Epithelial cell of prostate (primary cell): ENCODE measurements around the gene OPCML.

Experiments used
- DNase-seq: peaks from one replicate; pipeline ENCODE4 v3.0.0-alpha.2; 2011; ENCODE audit warnings: low read depth, low spot score
- H3K27ac ChIP-seq: fragments of 450-650 bp; 2 replicates; pipeline ENCODE4 v1.5.1; 2017; ENCODE audit warnings: mild to moderate bottlenecking

Gene OPCML

GRCh38 chr11:133311230-133311629, 221.1 kb downstream of the OPCML start:
- H3K27ac ChIP-seq, result no peak overlapping the region
- DNase-seq, result no peak

- H3K27ac ChIP-seq, result no peak overlapping the region
- DNase-seq, result no peak
Observed at GRCh38 chr11:133306019-133306418, 226.3 kb downstream of the OPCML start.

- DNase-seq, result no peak
- H3K27ac ChIP-seq, result no peak overlapping the region
Observed at GRCh38 chr11:133305208-133305956, 226.9 kb downstream of the OPCML start.

- H3K27ac ChIP-seq, result no peak overlapping the region
- no peak for DNase-seq
Observed at GRCh38 chr11:133303262-133303661, 229.0 kb downstream of the OPCML start.

GRCh38 chr11:133302056-133302455, 230.2 kb downstream of the OPCML start:
- H3K27ac ChIP-seq, result no peak overlapping the region
- DNase-seq, result no peak

- DNase-seq, result no peak
- no peak overlapping the region for H3K27ac ChIP-seq
Observed at GRCh38 chr11:133300666-133301065, 231.6 kb downstream of the OPCML start.

- no peak overlapping the region for H3K27ac ChIP-seq
- no peak for DNase-seq
Observed at GRCh38 chr11:133291780-133292179, 240.5 kb downstream of the OPCML start.

- no peak for DNase-seq
- no peak overlapping the region for H3K27ac ChIP-seq
Observed at GRCh38 chr11:133285359-133285758, 246.9 kb downstream of the OPCML start.

- no peak overlapping the region for H3K27ac ChIP-seq
- no peak for DNase-seq
Observed at GRCh38 chr11:133284156-133284555, 248.1 kb downstream of the OPCML start.

GRCh38 chr11:133277886-133278285, 254.4 kb downstream of the OPCML start:
- no peak for DNase-seq
- H3K27ac ChIP-seq, result no peak overlapping the region

- no peak for DNase-seq
- H3K27ac ChIP-seq, result no peak overlapping the region
Observed at GRCh38 chr11:133271871-133272776, 260.2 kb downstream of the OPCML start.

- H3K27ac ChIP-seq, result no peak overlapping the region
- DNase-seq, result no peak
Observed at GRCh38 chr11:133271206-133271605, 261.1 kb downstream of the OPCML start.

- DNase-seq, result no peak
- no peak overlapping the region for H3K27ac ChIP-seq
Observed at GRCh38 chr11:133269267-133269666, 263.0 kb downstream of the OPCML start.

GRCh38 chr11:133266986-133267385, 265.3 kb downstream of the OPCML start:
- no peak overlapping the region for H3K27ac ChIP-seq

GRCh38 chr11:133265530-133266035, 266.7 kb downstream of the OPCML start:
- H3K27ac ChIP-seq, result no peak overlapping the region
- no peak for DNase-seq

More at GRCh38 chr11:133266986-133267385, 265.3 kb downstream of the OPCML start:
- no peak for DNase-seq

GRCh38 chr11:133263332-133263731, 269.0 kb downstream of the OPCML start:
- no peak overlapping the region for H3K27ac ChIP-seq
- DNase-seq, result no peak

- no peak overlapping the region for H3K27ac ChIP-seq
- DNase-seq, result no peak
Observed at GRCh38 chr11:133258751-133259150, 273.6 kb downstream of the OPCML start.

GRCh38 chr11:133254601-133255000, 277.7 kb downstream of the OPCML start:
- DNase-seq, result no peak

GRCh38 chr11:133253570-133253969, 278.7 kb downstream of the OPCML start:
- DNase-seq, result no peak
- no peak overlapping the region for H3K27ac ChIP-seq

More at GRCh38 chr11:133254601-133255000, 277.7 kb downstream of the OPCML start:
- no peak overlapping the region for H3K27ac ChIP-seq

GRCh38 chr11:133251841-133252240, 280.5 kb downstream of the OPCML start:
- H3K27ac ChIP-seq, result no peak overlapping the region
- no peak for DNase-seq

- DNase-seq, result no peak
- no peak overlapping the region for H3K27ac ChIP-seq
Observed at GRCh38 chr11:133249530-133249929, 282.8 kb downstream of the OPCML start.
